ENCODE data around the gene GALNT10. TPM values are rescaled to one million over a fixed set of nuclear protein-coding genes. Genes with fewer than 3 reads are reported as not detected.

The GALNT10 gene
- total RNA-seq, 1 experiment from 2014 or later = 23.4 TPM

GRCh38 chr5:154459015-154459414, 268.5 kb downstream of the GALNT10 start:
- H3K27me3 ChIP-seq (replicated peaks; ENCODE audit: control insufficient read depth, insufficient read depth, low read length) = no peaks in the 10 kb centered on the region
- no peaks in the 10 kb centered on the region for H3K27me3 Mint-ChIP-seq (ENCODE audit: insufficient read depth, unreplicated experiment)
- no peaks in the 10 kb centered on the region for H3K4me1 ChIP-seq
- no peak overlapping the region for H3K4me3 Mint-ChIP-seq (ENCODE audit: unreplicated experiment)
- DNase-seq = no peak
- H3K9me3 ChIP-seq = no peaks in the 10 kb centered on the region
- TF ChIP-seq CTCF (IDR thresholded peaks at IDR 0.05; ENCODE audit: insufficient read depth in 1 of 2, low read depth in 1 of 2, low read length in 1 of 2, severe bottlenecking in 1 of 2, unreplicated experiment in 1 of 2) = no peak
- H3K9me3 Mint-ChIP-seq (ENCODE audit: unreplicated experiment) = no peaks in the 10 kb centered on the region
- POLR2A ChIA-PET = no interaction called here
- no peak overlapping the region for H3K27ac Mint-ChIP-seq (ENCODE audit: unreplicated experiment)
- no TSS peak for BruUV-seq (replicated peaks)
- peaks cover 15% of the 10 kb centered on the region for H3K36me3 Mint-ChIP-seq (ENCODE audit: insufficient read depth, unreplicated experiment)
- H3K4me3 ChIP-seq (ENCODE audit: low read depth, low read length) = no peak overlapping the region
- CTCF ChIA-PET = no interaction called here
- H3K36me3 ChIP-seq (ENCODE audit: control insufficient read depth, insufficient read depth, low read length) = peaks cover 2% of the 10 kb centered on the region
- no peaks in the 10 kb centered on the region for H3K4me1 Mint-ChIP-seq (ENCODE audit: low read depth, unreplicated experiment)
- intact Hi-C loops (cut with micrococcal nuclease; ENCODE audit: unreplicated experiment) = no loop called here

GRCh38 chr5:154460172-154460571, 269.6 kb downstream of the GALNT10 start:
- Histone ChIP-seq H3K27me3 (replicated peaks; ENCODE audit: control insufficient read depth, insufficient read depth, low read length) (no peaks in the 10 kb centered on the region), H3K9me3 (no peaks in the 10 kb centered on the region), H3K36me3 (ENCODE audit: control insufficient read depth, insufficient read depth, low read length) (peaks cover 2% of the 10 kb centered on the region; the same call in 1 of the 2 replicates), H3K4me1 (no peaks in the 10 kb centered on the region), H3K4me3 (ENCODE audit: low read depth, low read length) (no peak overlapping the region)
- ChIA-PET POLR2A (no interaction called here), CTCF (interaction anchor here (0.7 kb wide), 1 partner anchor 383 kb away, joined by 3 read pairs; no protein-coding TSS in a partner anchor)
- BruUV-seq (replicated peaks) = no TSS peak
- Mint-ChIP-seq H3K36me3 (ENCODE audit: insufficient read depth, unreplicated experiment) (peaks cover 14% of the 10 kb centered on the region), H3K27ac (ENCODE audit: unreplicated experiment) (no peak overlapping the region), H3K27me3 (ENCODE audit: insufficient read depth, unreplicated experiment) (no peaks in the 10 kb centered on the region), H3K9me3 (ENCODE audit: unreplicated experiment) (no peaks in the 10 kb centered on the region), H3K4me1 (ENCODE audit: low read depth, unreplicated experiment) (no peaks in the 10 kb centered on the region), H3K4me3 (ENCODE audit: unreplicated experiment) (no peak overlapping the region)
- DNase-seq = no peak
- intact Hi-C loops (cut with micrococcal nuclease; ENCODE audit: unreplicated experiment) = no loop called here
- TF ChIP-seq CTCF (IDR thresholded peaks at IDR 0.05; ENCODE audit: insufficient read depth in 1 of 2, low read depth in 1 of 2, low read length in 1 of 2, severe bottlenecking in 1 of 2, unreplicated experiment in 1 of 2) = no peak

GRCh38 chr5:154461531-154461930, 271.0 kb downstream of the GALNT10 start:
- Histone ChIP-seq H3K4me3 (ENCODE audit: low read depth, low read length) (no peak overlapping the region), H3K9me3 (no peaks in the 10 kb centered on the region), H3K27me3 (replicated peaks; ENCODE audit: control insufficient read depth, insufficient read depth, low read length) (no peaks in the 10 kb centered on the region), H3K4me1 (peaks cover 8% of the 10 kb centered on the region), H3K36me3 (ENCODE audit: control insufficient read depth, insufficient read depth, low read length) (no peaks in the 10 kb centered on the region)
- peaks cover 2% of the 10 kb centered on the region for H3K36me3 Mint-ChIP-seq (ENCODE audit: insufficient read depth, unreplicated experiment)
- no peaks in the 10 kb centered on the region for H3K9me3 Mint-ChIP-seq (ENCODE audit: unreplicated experiment)
- intact Hi-C loops (cut with micrococcal nuclease; ENCODE audit: unreplicated experiment) = loop anchor here (1.0 kb wide), 1 partner anchor 39 kb away; no protein-coding TSS in a partner anchor
- no TSS peak for BruUV-seq (replicated peaks)
- POLR2A ChIA-PET = no interaction called here
- H3K27me3 Mint-ChIP-seq (ENCODE audit: insufficient read depth, unreplicated experiment) = no peaks in the 10 kb centered on the region
- H3K27ac Mint-ChIP-seq (ENCODE audit: unreplicated experiment) = no peak overlapping the region
- H3K4me1 Mint-ChIP-seq (ENCODE audit: low read depth, unreplicated experiment) = peaks cover 5% of the 10 kb centered on the region
- peak; percentile 21 to 42 for TF ChIP-seq CTCF (IDR thresholded peaks at IDR 0.05; ENCODE audit: insufficient read depth in 1 of 2, low read depth in 1 of 2, low read length in 1 of 2, severe bottlenecking in 1 of 2, unreplicated experiment in 1 of 2)
- peak in 1 of 2 experiments; percentile 35 for DNase-seq
- CTCF ChIA-PET = no interaction called here
- no peak overlapping the region for H3K4me3 Mint-ChIP-seq (ENCODE audit: unreplicated experiment)
